Epithelial cell of prostate (primary cell): ENCODE measurements around the gene ACTN1.

Source experiments
- DNase-seq: peaks from one replicate; pipeline ENCODE4 v3.0.0-alpha.2; 2011; ENCODE audit warnings: low read depth, low spot score
- H3K27ac ChIP-seq: fragments of 450-650 bp; 2 replicates; pipeline ENCODE4 v1.5.1; 2017; ENCODE audit warnings: mild to moderate bottlenecking

ACTN1 gene

DNA sequence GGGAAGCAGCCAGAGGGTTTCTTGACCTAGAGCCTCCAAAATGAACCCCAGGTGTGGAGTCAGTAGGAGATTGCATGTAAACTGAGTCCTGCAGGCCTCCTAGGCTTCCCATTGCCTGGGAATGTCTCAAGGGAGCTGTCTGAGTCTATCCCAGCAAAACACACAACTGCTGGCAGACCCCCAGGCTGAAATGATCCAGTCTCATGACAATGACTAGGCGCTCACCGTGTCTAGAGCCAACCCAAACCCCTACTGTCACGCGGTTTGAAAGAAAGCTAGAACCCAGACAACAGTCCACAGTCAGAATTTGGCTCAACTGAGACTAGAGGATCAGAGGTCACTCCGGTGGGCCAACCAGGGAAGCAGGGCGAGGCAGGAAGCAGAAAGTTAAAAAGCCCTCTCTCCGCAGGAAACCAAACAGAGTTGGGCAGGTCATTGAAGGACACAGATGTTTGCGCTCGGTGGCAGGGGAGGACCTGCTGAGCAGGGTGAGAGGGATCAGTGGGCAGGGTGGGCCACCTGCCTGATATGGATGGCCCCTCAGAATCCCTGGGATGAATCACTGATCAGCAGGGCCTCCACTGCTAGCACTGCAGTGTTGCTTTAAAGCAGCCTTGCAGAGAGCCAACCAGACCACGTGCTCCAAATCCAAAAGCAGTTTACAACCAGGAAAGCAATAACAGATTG, 23.8 kb downstream of the ACTN1 start:
- DNase-seq, result no peak
- peak overlapping the region; percentile 99 for H3K27ac ChIP-seq

DNA sequence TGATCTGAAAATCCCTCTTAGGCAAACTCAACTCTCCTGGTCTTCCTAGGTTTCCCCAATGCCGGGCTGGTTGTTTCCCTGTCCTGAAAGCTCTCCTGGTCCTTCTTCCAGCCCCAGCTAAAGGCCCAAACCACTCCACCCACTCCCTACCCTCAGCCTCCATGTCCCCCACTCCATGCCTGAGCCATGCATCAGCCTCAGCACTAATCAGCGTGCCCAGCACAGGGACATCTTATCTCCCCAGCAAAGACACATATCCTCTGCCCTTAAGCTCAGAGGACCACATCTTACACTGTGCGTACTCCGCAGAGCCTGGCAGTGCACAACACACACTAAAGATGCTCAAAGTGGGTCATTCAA, 25.9 kb downstream of the ACTN1 start:
- H3K27ac ChIP-seq, result peak overlapping the region; percentile 99
- no peak for DNase-seq

DNA sequence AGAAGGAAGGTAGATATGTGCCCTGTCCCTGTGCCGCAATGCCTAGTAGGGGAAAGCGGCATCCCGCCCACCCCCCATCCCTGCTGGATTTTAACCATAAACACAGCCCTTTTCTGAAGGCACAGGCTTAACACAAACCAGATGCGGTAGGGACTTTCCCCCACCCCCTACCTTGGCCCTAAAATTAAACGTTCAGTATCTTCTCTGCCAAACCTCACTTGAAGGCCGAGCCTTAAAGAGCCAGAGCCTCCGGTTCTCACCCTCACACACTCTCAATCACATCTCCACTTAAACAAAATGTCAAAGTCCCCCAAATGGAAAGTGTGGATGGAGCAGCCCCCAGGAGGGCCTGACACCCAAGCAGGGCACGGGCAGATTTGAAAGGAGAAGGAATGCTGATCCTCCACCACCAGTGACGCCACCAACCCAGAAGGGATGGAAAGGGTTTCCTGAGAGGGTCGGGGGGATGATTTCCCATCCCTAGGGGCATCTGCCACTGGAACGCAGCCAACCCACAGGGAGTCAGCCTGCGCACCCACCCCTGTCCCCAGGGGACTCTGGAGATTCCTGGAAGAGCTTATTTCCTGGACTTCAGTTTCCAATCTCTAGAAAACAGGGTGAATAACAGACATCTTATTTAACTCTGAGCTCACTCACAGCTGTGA, 26.4 kb downstream of the ACTN1 start:
- no peak for DNase-seq
- peak overlapping the region; percentile 99 for H3K27ac ChIP-seq

DNA sequence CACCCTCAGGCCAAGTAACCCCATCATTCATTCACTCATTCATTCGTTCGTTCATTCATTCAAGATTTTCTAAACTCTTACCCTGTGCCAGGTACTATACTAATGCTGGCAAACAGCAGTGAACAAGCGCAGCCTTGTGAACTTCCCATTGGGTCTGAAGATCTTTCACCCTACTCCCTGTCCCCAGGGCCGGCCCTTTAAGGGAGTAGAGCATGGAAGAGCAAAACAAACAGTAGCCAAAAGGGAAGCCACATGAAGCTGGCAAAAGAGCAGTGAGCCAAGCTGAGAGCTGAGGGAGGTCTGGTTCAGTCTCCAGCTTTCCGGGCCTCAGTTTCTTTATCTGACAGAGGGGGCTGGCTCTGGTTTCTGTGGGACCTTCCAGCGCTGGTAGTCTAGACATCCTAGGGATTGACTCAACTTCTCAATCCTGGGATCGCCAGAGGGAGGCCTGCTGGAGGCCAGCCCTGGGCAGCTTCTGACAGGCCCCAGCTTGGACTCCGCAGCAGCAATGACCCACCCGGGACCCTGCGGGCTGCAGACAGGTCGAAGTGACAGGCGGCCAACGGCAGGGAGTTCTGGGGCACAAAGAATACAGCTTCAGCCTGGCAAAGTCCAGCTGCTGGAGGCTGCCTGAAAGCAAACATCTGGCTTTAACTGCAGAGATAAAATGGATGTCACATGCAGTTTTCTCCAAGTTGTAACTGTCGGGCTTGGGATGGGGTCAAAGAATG, 27.1 kb downstream of the ACTN1 start:
- H3K27ac ChIP-seq, result peak overlapping the region; percentile 99
- DNase-seq, result no peak

DNA sequence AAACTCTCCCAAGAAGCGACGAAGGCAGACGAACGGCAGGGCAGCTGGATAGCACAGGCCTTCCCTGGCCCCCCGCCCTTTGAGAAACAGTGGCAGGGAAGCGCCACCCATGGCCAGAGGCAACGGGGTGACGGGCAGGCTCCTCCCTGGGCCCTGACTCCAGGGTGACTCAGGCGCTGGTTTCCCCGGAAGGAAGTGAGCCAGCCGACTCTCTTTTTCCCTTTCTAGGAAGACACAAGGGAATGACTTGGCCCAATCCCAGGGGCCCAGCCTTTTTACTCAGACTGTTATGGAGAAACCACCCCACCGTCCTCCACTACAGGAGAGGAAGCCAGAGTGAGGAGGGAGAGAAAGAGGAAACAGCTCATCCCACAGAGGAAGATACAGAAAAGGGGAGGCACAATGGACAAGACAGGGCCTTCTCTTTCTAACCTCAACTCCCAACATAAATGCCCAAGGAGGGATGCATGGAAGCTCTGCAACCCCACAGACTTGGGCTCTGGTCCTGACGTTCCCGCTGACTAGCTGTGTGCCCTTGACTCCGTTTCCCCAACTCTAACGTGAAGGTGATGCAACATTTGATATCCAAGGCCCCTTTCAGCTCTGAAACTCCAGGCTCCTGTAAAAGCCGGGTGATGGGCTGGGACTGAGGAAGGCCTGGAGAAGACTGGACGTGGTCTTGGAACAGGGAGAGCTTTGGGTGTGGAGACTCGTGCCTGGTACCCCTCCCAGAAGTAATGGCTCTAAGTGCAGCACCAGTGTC, 27.9 kb downstream of the ACTN1 start:
- peak overlapping the region; percentile 99 for H3K27ac ChIP-seq
- DNase-seq, result peak; percentile 92

DNA sequence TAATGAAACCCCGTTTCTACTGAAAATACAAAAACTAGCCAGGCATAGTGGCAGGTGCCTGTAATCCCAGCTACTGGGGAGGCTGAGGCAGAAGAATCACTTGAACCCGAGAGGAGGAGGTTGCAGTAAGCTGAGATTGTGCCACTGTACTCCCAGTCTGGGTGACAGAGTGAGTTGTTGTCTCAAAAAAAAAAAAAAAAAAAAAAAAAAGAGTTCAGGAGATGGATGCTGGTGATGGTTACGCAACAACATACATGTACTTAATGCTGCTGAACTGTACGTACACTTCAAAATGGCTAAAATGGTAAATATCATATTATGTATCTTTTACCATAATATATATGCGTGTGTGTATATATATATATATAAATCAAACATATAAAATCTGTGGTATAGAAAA, 29.0 kb downstream of the ACTN1 start:
- DNase-seq, result peak; percentile 36

DNA sequence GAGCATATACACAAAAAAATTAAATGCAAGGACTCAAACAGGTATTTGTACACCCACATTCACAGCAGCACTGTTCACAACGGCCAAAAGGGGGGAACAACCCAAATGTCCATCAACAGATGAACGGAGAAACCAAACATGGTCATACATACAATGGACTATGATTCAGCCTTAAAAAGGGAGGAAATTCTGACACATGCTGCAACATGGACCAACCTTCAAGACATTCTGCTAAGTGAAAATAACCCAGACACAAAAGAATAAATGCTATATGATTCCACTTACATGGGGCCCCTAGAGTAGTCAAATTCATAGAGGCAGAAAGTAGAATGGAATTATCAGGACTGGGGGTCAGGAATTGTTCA, 29.5 kb downstream of the ACTN1 start:
- H3K27ac ChIP-seq, result peak overlapping the region; percentile 99
- no peak for DNase-seq

More for the DNA sequence above, 29.0 kb downstream of the ACTN1 start:
- peak overlapping the region; percentile 99 for H3K27ac ChIP-seq

DNA sequence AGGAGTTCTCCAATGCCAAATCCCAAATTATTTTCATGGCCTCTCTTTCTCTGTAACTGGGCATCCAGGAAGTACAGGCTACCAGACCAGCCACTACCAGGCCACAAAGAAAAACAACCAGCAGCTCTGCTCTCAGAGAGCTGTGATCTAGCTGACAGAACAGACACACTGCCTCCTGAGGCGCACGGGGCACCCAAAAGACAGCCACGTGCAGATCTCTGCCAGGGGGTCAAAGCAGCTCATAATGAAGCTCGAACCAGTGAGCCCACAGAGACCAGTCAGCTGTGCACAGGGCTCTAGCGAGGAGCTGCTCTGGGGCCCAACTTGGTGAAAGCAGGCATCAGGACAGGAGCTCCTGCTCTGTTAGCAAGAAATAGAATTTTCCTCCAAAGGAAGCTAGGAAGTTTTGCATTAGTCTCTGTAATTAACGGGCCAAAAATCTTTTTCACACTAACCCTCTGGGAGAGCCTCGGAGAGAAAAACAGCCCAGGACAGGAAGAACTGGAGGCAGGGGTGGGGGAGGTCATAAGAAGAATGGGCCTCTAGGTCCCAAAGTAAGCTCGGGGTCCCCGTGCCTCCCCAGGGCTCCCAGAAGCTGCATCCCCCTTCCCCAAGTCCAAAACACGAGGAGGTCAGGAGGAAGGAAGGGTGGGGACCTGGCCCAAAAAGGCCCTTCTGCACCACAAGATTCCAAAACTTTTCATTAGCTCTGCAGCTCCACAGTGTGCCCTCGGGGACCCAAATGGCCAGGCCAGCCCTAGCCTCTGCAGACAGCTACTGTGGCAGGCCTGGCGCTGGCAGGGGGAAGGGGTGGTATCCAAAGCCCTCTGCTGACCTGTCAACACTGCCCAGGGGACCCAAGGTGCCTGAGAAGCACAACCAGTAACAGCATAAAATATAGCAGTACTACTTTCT, 30.2 kb downstream of the ACTN1 start:
- H3K27ac ChIP-seq, result peak overlapping the region; percentile 99
- no peak for DNase-seq

DNA sequence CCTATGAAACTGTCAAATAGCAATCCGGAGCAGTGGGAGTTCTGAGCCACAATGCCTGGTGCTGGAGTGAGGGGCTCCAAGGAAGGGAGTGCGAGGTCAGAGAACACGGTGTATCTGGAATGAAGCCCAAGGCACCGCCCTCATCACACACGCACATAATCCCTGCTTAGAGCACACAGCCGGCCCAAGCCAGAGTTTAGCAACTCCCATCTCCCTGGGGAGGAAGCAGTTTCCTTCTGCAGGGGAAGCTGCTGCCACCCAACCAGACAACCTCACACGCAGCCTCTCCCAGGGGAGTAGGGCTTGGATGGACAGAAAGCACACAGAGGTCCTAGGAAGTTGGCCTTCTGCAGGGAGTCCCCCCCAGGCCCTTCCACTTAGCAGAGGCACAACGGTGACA, 31.3 kb downstream of the ACTN1 start:
- DNase-seq, result no peak
- peak overlapping the region; percentile 99 for H3K27ac ChIP-seq

DNA sequence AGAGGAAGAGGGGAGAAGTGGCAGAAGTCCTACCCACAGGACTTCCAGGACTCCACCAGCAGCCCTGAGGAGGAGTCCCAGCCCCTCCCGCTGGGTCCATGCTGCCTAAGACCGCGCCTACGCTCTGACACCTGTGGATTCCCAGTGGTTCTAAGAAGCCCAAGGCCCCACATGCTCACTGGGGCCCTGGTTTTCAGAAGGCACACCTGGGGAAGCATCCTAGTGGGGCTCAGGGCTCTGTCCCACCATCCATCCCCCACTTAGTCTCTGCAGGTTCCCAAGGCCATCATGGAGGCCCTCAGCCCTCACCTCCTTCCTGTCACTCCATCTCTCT, 32.6 kb downstream of the ACTN1 start:
- DNase-seq, result no peak
- peak overlapping the region; percentile 99 for H3K27ac ChIP-seq

DNA sequence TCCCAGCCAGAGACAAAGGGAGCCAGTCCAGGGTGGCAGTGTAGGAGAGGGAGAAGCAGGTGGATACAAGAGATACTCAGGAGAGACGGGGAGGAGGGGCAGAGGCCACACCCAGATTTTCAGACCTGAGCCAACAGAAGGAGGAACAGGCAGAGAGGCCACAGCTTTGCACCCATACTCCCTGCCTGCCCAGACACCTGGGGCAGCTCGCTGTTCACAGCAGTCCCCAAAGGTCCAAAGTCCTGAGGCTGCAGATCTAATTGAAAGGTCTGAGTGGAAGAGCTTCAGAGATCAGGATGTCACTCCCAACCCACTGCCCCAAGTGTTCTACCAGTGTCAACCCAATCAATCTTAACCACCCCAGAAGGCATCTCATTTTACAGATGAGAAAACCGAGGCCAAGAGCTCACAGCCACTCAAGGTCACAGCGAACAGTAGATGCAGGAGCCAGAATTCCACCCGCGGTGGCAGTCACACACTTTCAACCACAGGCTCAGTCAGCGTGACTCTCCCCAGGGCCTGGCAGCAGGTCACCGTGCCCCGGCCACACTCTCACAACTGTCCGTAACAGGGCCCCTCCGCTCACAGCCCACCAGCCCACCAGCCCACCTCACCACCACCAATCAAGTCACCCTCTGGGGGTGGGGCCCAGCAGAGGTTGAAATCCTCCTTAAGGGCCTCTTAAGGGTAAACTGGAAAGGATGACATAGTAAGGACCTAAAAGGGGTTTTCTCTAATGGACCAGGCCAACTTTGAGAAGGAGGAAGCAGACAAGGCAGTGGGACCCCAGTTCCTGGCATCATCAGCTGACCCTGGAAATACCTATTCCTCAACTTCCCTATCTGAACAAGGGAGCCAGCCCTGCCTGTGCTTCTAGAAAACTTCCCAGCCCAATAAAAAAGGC, 33.3 kb downstream of the ACTN1 start:
- no peak for DNase-seq
- H3K27ac ChIP-seq, result peak overlapping the region; percentile 99

DNA sequence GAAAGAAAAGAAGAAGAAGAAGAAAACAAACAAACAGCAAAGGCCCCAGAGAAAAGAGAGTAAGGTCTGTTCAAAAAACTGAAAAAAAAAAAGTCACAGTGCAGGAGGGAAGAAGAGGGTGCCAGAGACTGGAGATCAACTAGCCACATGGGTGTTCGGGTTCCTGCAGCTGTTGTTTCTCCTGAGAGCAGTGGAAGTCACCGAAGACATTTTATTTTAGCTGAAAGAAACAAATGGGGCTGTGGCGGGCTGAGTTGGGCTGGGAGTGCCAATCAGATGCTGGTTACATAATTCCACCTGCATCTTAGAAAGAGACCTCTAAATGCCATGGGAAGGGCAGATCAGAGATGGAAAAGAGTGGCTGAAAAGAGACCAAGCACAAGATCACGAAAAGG, 33.9 kb downstream of the ACTN1 start:
- H3K27ac ChIP-seq, result peak overlapping the region; percentile 99
- DNase-seq, result no peak

DNA sequence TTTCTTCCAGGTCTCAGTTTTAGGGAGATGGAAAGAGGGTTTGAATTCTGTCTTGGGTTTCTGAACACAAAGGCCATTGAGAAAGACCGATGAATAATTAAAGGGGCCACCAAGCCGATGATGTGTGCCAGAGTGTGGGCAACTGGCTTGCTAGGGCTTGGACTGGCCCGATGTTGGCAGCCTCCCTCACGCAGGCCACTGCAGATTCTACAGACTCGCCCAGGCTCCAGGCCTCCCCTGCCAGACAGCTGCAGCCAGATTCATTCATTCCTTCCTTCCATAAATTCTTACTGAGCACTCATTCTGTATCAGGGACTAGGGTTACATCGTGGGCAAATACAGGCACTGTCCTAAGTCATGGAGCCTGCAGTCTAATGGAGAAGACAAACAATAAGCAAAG, 34.9 kb downstream of the ACTN1 start:
- H3K27ac ChIP-seq, result peak overlapping the region; percentile 99
- DNase-seq, result no peak

DNA sequence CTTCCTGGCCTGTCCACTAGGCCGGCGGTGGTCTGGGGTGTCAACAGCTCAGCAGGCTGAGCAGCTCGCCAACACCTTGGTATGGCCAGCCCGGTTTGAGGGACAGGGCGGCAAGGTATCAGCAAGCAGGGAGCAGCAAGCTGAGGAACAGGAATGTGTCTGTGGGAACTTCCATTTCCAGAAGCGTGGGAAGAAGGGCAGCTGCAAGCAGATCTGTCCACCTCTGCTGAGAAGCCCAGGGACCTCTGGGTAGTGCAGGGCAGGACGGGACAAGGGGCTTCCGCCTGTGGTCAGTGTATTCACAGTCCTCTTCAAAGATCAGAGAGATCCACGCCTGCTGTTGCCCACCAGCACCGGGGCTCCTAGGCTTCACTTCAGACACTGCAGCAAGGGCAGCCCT, 36.0 kb downstream of the ACTN1 start:
- peak overlapping the region; percentile 99 for H3K27ac ChIP-seq
- DNase-seq, result no peak

DNA sequence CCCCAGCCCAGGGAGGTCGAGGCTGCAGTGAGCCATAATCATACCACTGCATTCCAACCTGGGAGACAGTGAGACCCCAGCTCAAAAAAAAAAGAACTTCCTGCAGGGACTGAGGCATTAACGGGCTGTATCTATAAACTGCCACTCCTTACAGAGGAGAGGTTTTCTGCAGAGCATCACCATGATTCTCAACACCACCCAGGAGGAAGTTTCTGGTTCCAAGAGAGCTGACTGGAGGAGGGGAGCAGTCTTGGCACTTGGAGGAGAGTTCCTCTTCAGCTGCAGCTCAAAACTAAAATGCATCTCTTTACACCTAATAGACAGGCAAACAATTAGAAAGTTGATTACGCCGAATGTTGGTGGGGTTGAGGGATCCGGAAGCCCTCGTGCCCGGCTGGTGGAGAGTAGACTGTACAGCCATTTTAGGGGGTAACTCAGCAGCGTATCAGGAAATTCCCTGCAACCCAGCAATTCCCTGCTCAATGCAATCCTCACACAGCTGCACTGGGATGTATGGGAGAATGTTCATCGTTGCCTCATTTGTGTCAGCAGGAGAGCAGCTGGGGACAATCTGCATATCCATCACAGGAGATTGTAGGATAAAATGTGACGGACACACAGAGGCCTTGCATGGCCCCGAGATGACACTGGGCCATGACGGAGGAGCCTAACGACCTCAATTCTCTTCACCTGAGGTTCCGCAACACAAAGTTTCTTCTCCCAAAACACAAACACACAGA, 36.6 kb downstream of the ACTN1 start:
- DNase-seq, result no peak
- peak overlapping the region; percentile 99 for H3K27ac ChIP-seq

DNA sequence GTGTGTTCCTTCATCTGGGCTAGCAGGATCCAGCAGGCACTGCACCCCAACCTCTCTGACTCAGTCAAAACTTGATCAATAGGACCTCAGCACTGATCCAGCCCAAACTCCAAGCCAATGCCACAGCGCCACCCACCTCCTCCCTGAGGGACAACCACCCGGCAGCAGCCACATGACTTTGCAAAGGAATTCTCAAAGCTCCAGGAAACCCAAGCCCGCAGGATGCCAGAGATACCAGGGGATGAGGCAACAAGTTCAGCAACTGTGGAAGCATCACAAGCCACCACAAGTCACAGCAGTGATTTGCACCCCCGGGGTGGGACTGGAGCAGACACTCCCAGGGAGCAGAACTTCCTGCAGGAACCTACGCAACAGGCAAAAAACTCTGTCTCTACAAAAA, 37.3 kb downstream of the ACTN1 start:
- peak; percentile 87 for DNase-seq
- peak overlapping the region; percentile 99 for H3K27ac ChIP-seq

DNA sequence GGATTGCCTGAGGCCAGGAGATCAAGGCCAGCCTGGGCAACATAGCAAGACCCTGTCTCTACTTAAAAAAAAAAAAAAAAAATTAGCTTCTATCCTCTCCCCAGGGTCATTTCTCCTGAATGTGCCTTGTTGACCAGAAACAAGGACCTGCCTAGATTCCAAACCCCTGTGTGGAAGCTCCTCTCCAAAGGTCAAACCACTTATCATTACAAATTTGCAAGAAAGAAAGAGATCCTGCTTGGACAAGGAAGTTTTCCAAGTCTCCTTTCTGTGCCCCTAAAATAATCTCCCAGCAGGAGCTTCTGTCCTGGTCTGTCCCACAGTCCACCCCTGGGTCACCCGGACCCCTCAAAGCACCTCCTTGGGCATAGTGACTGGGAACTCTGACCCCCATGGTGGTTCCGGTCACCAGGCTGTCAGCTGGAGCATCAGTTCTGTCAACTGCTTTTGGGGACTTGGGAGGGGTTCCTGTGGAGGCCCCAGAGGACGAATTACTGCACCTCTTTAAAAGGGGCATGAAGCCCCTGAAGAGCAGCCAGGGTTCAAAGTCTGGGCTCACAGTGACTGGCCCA, 38.4 kb downstream of the ACTN1 start:
- no peak for DNase-seq
- peak overlapping the region; percentile 99 for H3K27ac ChIP-seq
